ENCODE data around the gene PALB2. TPM values are rescaled to one million over a fixed set of nuclear protein-coding genes. Genes with fewer than 3 reads are reported as not detected.
A peak's percentile ranks its signal among the peaks of the same experiment; 100 is the strongest.

PALB2 gene
- total and polyA plus RNA-seq, 9 of the 15 experiments (the other 6 are each of a cell fraction or from before 2014, with no cell fraction given) = 7.0 to 25.8 (median 15.2) TPM

DNA sequence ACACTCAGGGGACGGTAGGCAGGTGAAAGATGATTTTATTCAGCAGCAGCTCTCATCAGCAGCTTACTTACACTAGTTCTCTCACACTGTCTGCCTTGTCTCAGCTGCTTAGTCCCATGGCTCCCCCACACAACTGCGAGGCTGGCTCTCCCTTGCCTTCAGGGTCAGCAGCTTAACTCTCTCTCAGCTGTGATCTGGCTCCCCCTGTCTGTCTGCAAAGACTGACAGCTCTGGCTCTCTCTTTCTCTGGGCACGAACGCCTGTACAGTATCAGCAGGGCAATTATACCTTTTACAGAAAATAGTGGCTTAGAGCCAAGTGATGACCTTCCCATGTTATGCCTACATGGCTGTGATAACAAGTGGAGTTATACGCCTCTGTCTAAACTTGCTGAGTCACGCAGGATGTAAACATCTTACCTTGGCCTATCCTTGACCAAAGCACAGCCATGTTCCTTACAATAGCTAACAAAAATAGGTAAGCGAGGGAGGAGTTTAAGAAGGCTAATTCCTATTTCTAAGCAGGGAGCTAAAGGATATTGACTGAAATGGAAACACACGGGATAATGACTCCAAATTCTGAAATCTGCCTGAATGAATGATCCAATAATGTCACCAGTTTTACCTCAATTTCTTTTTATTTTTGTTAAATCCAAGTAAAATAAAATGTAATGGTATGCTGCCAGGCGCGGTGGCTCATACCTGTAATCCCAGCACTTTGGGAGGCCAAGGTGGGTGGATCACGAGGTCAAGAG, 43.9 kb downstream of the PALB2 start (continued):
- TF ChIP-seq, protein P1, sequence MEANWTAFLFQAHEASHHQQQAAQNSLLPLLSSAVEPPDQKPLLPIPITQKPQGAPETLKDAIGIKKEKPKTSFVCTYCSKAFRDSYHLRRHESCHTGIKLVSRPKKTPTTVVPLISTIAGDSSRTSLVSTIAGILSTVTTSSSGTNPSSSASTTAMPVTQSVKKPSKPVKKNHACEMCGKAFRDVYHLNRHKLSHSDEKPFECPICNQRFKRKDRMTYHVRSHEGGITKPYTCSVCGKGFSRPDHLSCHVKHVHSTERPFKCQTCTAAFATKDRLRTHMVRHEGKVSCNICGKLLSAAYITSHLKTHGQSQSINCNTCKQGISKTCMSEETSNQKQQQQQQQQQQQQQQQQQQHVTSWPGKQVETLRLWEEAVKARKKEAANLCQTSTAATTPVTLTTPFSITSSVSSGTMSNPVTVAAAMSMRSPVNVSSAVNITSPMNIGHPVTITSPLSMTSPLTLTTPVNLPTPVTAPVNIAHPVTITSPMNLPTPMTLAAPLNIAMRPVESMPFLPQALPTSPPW (CRISPR knock-in tag; IDR thresholded peaks at IDR 0.05) = peak; percentile 89
- TF ChIP-seq FOXK2 (conservative IDR thresholded peaks at IDR 0.05 in 1 of 2, IDR thresholded peaks at IDR 0.05 in 1 of 2; ENCODE audit: low read depth in 2 of 2) = peak; percentile 98 to 99
- TF ChIP-seq SNAPC5 (CRISPR knock-in tag; IDR thresholded peaks at IDR 0.05) = peak; percentile 83
- TF ChIP-seq, protein P2, sequence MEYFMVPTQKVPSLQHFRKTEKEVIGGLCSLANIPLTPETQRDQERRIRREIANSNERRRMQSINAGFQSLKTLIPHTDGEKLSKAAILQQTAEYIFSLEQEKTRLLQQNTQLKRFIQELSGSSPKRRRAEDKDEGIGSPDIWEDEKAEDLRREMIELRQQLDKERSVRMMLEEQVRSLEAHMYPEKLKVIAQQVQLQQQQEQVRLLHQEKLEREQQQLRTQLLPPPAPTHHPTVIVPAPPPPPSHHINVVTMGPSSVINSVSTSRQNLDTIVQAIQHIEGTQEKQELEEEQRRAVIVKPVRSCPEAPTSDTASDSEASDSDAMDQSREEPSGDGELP (CRISPR knock-in tag; IDR thresholded peaks at IDR 0.05; ENCODE audit: borderline replicate concordance) = peak; percentile 98
- no peak for TF ChIP-seq SPI1 (IDR thresholded peaks at IDR 0.05; ENCODE audit: borderline replicate concordance, low read depth, low read length)
- TF ChIP-seq, protein P3, sequence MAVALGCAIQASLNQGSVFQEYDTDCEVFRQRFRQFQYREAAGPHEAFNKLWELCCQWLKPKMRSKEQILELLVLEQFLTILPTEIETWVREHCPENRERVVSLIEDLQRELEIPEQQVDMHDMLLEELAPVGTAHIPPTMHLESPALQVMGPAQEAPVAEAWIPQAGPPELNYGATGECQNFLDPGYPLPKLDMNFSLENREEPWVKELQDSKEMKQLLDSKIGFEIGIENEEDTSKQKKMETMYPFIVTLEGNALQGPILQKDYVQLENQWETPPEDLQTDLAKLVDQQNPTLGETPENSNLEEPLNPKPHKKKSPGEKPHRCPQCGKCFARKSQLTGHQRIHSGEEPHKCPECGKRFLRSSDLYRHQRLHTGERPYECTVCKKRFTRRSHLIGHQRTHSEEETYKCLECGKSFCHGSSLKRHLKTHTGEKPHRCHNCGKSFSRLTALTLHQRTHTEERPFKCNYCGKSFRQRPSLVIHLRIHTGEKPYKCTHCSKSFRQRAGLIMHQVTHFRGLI (CRISPR knock-in tag; IDR thresholded peaks at IDR 0.05) = peak; percentile 99
- TF ChIP-seq, protein P4, sequence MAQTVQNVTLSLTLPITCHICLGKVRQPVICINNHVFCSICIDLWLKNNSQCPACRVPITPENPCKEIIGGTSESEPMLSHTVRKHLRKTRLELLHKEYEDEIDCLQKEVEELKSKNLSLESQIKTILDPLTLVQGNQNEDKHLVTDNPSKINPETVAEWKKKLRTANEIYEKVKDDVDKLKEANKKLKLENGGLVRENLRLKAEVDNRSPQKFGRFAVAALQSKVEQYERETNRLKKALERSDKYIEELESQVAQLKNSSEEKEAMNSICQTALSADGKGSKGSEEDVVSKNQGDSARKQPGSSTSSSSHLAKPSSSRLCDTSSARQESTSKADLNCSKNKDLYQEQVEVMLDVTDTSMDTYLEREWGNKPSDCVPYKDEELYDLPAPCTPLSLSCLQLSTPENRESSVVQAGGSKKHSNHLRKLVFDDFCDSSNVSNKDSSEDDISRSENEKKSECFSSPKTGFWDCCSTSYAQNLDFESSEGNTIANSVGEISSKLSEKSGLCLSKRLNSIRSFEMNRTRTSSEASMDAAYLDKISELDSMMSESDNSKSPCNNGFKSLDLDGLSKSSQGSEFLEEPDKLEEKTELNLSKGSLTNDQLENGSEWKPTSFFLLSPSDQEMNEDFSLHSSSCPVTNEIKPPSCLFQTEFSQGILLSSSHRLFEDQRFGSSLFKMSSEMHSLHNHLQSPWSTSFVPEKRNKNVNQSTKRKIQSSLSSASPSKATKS (CRISPR knock-in tag; IDR thresholded peaks at IDR 0.05) = peak; percentile 91
- TF ChIP-seq, protein P5, sequence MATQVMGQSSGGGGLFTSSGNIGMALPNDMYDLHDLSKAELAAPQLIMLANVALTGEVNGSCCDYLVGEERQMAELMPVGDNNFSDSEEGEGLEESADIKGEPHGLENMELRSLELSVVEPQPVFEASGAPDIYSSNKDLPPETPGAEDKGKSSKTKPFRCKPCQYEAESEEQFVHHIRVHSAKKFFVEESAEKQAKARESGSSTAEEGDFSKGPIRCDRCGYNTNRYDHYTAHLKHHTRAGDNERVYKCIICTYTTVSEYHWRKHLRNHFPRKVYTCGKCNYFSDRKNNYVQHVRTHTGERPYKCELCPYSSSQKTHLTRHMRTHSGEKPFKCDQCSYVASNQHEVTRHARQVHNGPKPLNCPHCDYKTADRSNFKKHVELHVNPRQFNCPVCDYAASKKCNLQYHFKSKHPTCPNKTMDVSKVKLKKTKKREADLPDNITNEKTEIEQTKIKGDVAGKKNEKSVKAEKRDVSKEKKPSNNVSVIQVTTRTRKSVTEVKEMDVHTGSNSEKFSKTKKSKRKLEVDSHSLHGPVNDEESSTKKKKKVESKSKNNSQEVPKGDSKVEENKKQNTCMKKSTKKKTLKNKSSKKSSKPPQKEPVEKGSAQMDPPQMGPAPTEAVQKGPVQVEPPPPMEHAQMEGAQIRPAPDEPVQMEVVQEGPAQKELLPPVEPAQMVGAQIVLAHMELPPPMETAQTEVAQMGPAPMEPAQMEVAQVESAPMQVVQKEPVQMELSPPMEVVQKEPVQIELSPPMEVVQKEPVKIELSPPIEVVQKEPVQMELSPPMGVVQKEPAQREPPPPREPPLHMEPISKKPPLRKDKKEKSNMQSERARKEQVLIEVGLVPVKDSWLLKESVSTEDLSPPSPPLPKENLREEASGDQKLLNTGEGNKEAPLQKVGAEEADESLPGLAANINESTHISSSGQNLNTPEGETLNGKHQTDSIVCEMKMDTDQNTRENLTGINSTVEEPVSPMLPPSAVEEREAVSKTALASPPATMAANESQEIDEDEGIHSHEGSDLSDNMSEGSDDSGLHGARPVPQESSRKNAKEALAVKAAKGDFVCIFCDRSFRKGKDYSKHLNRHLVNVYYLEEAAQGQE (IDR thresholded peaks at IDR 0.05; ENCODE audit: borderline replicate concordance) = peak; percentile 45; the same call in 1 of the 2 replicates
- TF ChIP-seq, protein P5 (CRISPR knock-in tag; IDR thresholded peaks at IDR 0.05; ENCODE audit: low read depth) = peak; percentile 90
- TF ChIP-seq SP1 (CRISPR knock-in tag; IDR thresholded peaks at IDR 0.05) = peak; percentile 31; the same call in 1 of the 2 replicates
- peak; percentile 65 for TF ChIP-seq CBFA2T3 (IDR thresholded peaks at IDR 0.05)
- TF ChIP-seq CHD1 (IDR thresholded peaks at IDR 0.05; ENCODE audit: low read length) = no peak

Data from K562 (cell line).